H1 (cell line): ENCODE data around the gene MRPS6. TPM values are rescaled to one million over a fixed set of nuclear protein-coding genes. Genes with fewer than 3 reads are reported as not detected.

Experiments used
- CTCF ChIA-PET: fragments of 300-600 bp; sonication (Branson Sonifier 250); formaldehyde crosslinking; loops from one replicate; lab custom pipeline; 2021; ENCODE audit not compliant: partially characterized antibody; lab: Charles Lee
- POLR2A ChIA-PET: fragments of 300-600 bp; sonication (Branson Sonifier 250); formaldehyde crosslinking; loops from one replicate; lab custom pipeline; 2021; ENCODE audit warnings: inconsistent platforms; ENCODE audit not compliant: partially characterized antibody; lab: Charles Lee
- DNase-seq, 2 experiments: peaks; one replicate each; pipeline versions ENCODE4 v3.0.0 to v3.0.0-alpha.2; 2010 to 2022; ENCODE audit warnings: low spot score in 2 of 2, low read depth in 1 of 2, mixed read lengths in 1 of 2
- FAIRE-seq: peaks from 2 replicates; lab custom pipeline; 2011; peaks lifted over from hg19 to GRCh38; lab: Jason Lieb, UNC
- H2AFZ ChIP-seq: 2 replicates; pipeline ENCODE4 v1.8.1; 2012; ENCODE audit warnings: low read length, inconsistent platforms
- H2AK5ac ChIP-seq: 2 replicates; pipeline ENCODE4 v1.6.1; 2013; ENCODE audit warnings: low read depth, low read length
- H2BK120ac ChIP-seq: replicated peaks from 2 replicates; pipeline ENCODE3; 2013; ENCODE audit warnings: low read depth, low read length, inconsistent platforms
- H2BK12ac ChIP-seq: 2 replicates; pipeline ENCODE4 v1.6.1; 2013; ENCODE audit warnings: low read depth, low read length
- H2BK15ac ChIP-seq: 2 replicates; pipeline ENCODE4 v1.6.1; 2013; ENCODE audit warnings: low read length
- H2BK20ac ChIP-seq: 2 replicates; pipeline ENCODE4 v1.6.1; 2013; ENCODE audit warnings: low read length
- H2BK5ac ChIP-seq: 2 replicates; pipeline ENCODE4 v1.6.1; 2013; ENCODE audit warnings: low read depth, low read length
- H3K14ac ChIP-seq: 2 replicates; pipeline ENCODE4 v1.6.1; 2013; ENCODE audit warnings: inconsistent platforms; ENCODE audit not compliant: insufficient read length
- H3K18ac ChIP-seq: 2 replicates; pipeline ENCODE4 v1.6.1; 2013; ENCODE audit warnings: low read length; ENCODE audit errors: extremely low read depth
- H3K23ac ChIP-seq: 2 replicates; pipeline ENCODE4 v1.6.1; 2013; ENCODE audit warnings: inconsistent platforms; ENCODE audit not compliant: insufficient read length
- H3K23me2 ChIP-seq: 2 replicates; pipeline ENCODE4 v1.6.1; 2013; ENCODE audit warnings: low read depth, low read length
- H3K27ac ChIP-seq: 2 replicates; pipeline ENCODE4 v1.6.1; 2011; ENCODE audit warnings: low read depth, low read length, inconsistent platforms
- H3K27me3 ChIP-seq, 4 experiments: replicated peaks in 1 of 4; 1 replicate in 1 of 4; 2 replicates in 3 of 4; pipeline versions ENCODE4 v1.6.1 to v1.8.1; 2011 to 2013; ENCODE audit warnings: low read length in 3 of 4, mild to moderate bottlenecking in 3 of 4, inconsistent platforms in 2 of 4, mixed read lengths in 2 of 4, moderate library complexity in 1 of 4; ENCODE audit not compliant: control insufficient read depth in 3 of 4, insufficient read depth in 3 of 4; ENCODE audit errors: extremely low read depth in 1 of 4
- H3K36me3 ChIP-seq, 4 experiments: 2 replicates each; pipeline versions ENCODE4 v1.6.1 to v1.8.1; 2011 to 2013; ENCODE audit warnings: mild to moderate bottlenecking in 4 of 4, low read length in 3 of 4, moderate library complexity in 2 of 4, control low read depth in 1 of 4, inconsistent platforms in 1 of 4; ENCODE audit not compliant: insufficient read depth in 4 of 4, control insufficient read depth in 2 of 4
- H3K4ac ChIP-seq: replicated peaks from 2 replicates; pipeline ENCODE3; 2013; ENCODE audit warnings: low read length, low read depth, mixed read lengths, inconsistent platforms; ENCODE audit not compliant: insufficient read length
- H3K4me1 ChIP-seq, 4 experiments: replicated peaks in 1 of 4; 1 replicate in 1 of 4; 2 replicates in 3 of 4; pipeline versions ENCODE4 v1.6.1 to v1.8.1; 2011 to 2013; ENCODE audit warnings: low read length in 3 of 4, inconsistent platforms in 2 of 4, mixed read lengths in 1 of 4; ENCODE audit not compliant: insufficient read depth in 4 of 4, control insufficient read depth in 3 of 4
- H3K4me2 ChIP-seq, 2 experiments: 2 replicates each; pipeline versions ENCODE4 v1.6.1 to v1.8.1; 2011 to 2013; ENCODE audit warnings: low read depth in 2 of 2, low read length in 2 of 2, control low read depth in 1 of 2, inconsistent platforms in 1 of 2, mild to moderate bottlenecking in 1 of 2; ENCODE audit not compliant: insufficient read depth in 1 of 2
- H3K4me3 ChIP-seq, 4 experiments: fragments of 200-600, 300-600 bp in 1 of 4; sonication (generic), shearing (Covaris generic), sonication (Bioruptor Twin) in 1 of 4; 2 replicates each; pipeline versions ENCODE4 v1.5.1 to v1.8.1; 2011 to 2016; ENCODE audit warnings: low read length in 4 of 4, low read depth in 3 of 4, control low read depth in 2 of 4, inconsistent platforms in 2 of 4, mild to moderate bottlenecking in 2 of 4, mixed read lengths in 1 of 4, moderate library complexity in 1 of 4; ENCODE audit not compliant: insufficient read depth in 2 of 4; ENCODE audit errors: extremely low read depth in 1 of 4
- H3K56ac ChIP-seq: replicated peaks from 2 replicates; pipeline ENCODE3; 2013; ENCODE audit warnings: low read depth, mild to moderate bottlenecking, mixed read lengths, low read length, inconsistent platforms; ENCODE audit not compliant: insufficient read length
- H3K79me1 ChIP-seq: 2 replicates; pipeline ENCODE4 v1.6.1; 2013; ENCODE audit warnings: low read depth, low read length, control low read depth
- H3K79me2 ChIP-seq, 2 experiments: 2 replicates each; pipeline versions ENCODE4 v1.6.1 to v1.8.1; 2012 to 2013; ENCODE audit warnings: low read length in 2 of 2, mild to moderate bottlenecking in 2 of 2, inconsistent platforms in 1 of 2; ENCODE audit not compliant: insufficient read depth in 2 of 2, control insufficient read depth in 1 of 2
- H3K9ac ChIP-seq, 4 experiments: replicated peaks in 1 of 4; 1 replicate in 1 of 4; 2 replicates in 3 of 4; pipeline versions ENCODE4 v1.6.1 to v1.8.1; 2011 to 2013; ENCODE audit warnings: low read depth in 3 of 4, low read length in 3 of 4, control low read depth in 2 of 4, mild to moderate bottlenecking in 2 of 4, moderate library complexity in 2 of 4, inconsistent platforms in 1 of 4; ENCODE audit errors: extremely low read depth in 1 of 4
- H3K9me3 ChIP-seq, 2 experiments: 2 replicates each; pipeline versions ENCODE4 v1.6.1 to v1.8.1; 2012 to 2013; ENCODE audit warnings: mild to moderate bottlenecking in 2 of 2, moderate library complexity in 2 of 2, control low read depth in 1 of 2, inconsistent platforms in 1 of 2, low read depth in 1 of 2, low read length in 1 of 2, mixed read lengths in 1 of 2; ENCODE audit not compliant: insufficient read depth in 2 of 2
- H4K20me1 ChIP-seq, 2 experiments: replicated peaks in 1 of 2; 2 replicates each; pipeline versions ENCODE3 to v1.8.1; 2011 to 2013; ENCODE audit warnings: inconsistent platforms in 2 of 2, low read length in 2 of 2, mild to moderate bottlenecking in 1 of 2; ENCODE audit not compliant: insufficient read depth in 2 of 2, control insufficient read depth in 1 of 2
- H4K5ac ChIP-seq: 2 replicates; pipeline ENCODE4 v1.6.1; 2013; ENCODE audit warnings: low read length, low read depth, mixed read lengths, inconsistent platforms; ENCODE audit not compliant: insufficient read length
- H4K8ac ChIP-seq: 2 replicates; pipeline ENCODE4 v1.8.0; 2013; ENCODE audit warnings: mild to moderate bottlenecking, moderate library complexity, low read length, inconsistent platforms; ENCODE audit not compliant: insufficient read depth; ENCODE audit errors: extremely low read depth
- H4K91ac ChIP-seq: replicated peaks from 2 replicates; pipeline ENCODE3; 2013; ENCODE audit warnings: low read length, mixed read lengths, inconsistent platforms; ENCODE audit not compliant: insufficient read length
- BRCA1 ChIP-seq: IDR thresholded peaks from 2 replicates; pipeline ENCODE4 v1.6.1; 2012; ENCODE audit warnings: low read depth, low read length, improper control_type of control experiment
- RNF2 ChIP-seq: fragments of 200-900, 300-1000 bp; sonication (generic); IDR thresholded peaks from 2 replicates; pipeline ENCODE4 v1.7.1; 2016; ENCODE audit warnings: borderline replicate concordance, low read depth, mild to moderate bottlenecking, antibody characterized with exemption, low read length; ENCODE audit not compliant: poor library complexity, severe bottlenecking; ENCODE audit errors: missing control alignments
- SIX5 ChIP-seq: IDR thresholded peaks from 2 replicates; pipeline ENCODE4 v1.6.1; 2011; ENCODE audit warnings: mild to moderate bottlenecking, low read depth, low read length
- SUZ12 ChIP-seq: fragments of 200-600 bp; sonication (generic); IDR thresholded peaks from 2 replicates; pipeline ENCODE4 v1.6.1; 2012; ENCODE audit warnings: mild to moderate bottlenecking, inconsistent platforms, low read length, moderate library complexity, mixed read lengths
- WGBS, 2 experiments: shearing (Covaris generic) in 1 of 2; methylation state at CpG; one replicate each; pipeline versions ENCODE4 v1.1.6 to v1.1.7; 2013 to 2015; ENCODE audit warnings: low lambda C conversion rate in 2 of 2, mixed read lengths in 2 of 2, inconsistent platforms in 1 of 2, low coverage in 1 of 2, missing lambda C conversion rate in 1 of 2; ENCODE audit not compliant: insufficient replicate concordance in 2 of 2, insufficient coverage in 1 of 2, insufficient read length in 1 of 2; ENCODE audit errors: extremely low coverage in 1 of 2, missing lambda C conversion rate in 1 of 2; 5-methylcytosine and 5-hydroxymethylcytosine counted together
- polyA plus RNA-seq, 7 experiments: library from polyadenylated mRNA; depleted of rRNA in 3 of 7; stranded (reverse) in 5 of 7; unstranded in 2 of 7; fragments of >200 nt in 5 of 7; fragments of 200-250 nt in 2 of 7; gene quantifications; 1 replicate in 5 of 7; 2 replicates in 1 of 7; 4 replicates in 1 of 7; pipeline versions ENCODE4 v1.2.1 to v1.2.3, GENCODE V29; 2011 to 2013; ENCODE audit warnings: missing spikeins in 2 of 7, mixed read lengths in 2 of 7
- total RNA-seq: library from RNA; stranded (reverse); fragmentation: NEBNext Ultra II Directional; extraction: Animal tissue kit (Norgen Biotek cat#: 25700); gene quantifications from 2 replicates; pipeline ENCODE4 v1.2.1, GENCODE V29; 2021

The MRPS6 gene
- total and polyA plus RNA-seq, 2 of the 8 experiments (the other 6 are each of a cell fraction or from before 2014, with no cell fraction given), result 62.7 to 156 TPM

DNA sequence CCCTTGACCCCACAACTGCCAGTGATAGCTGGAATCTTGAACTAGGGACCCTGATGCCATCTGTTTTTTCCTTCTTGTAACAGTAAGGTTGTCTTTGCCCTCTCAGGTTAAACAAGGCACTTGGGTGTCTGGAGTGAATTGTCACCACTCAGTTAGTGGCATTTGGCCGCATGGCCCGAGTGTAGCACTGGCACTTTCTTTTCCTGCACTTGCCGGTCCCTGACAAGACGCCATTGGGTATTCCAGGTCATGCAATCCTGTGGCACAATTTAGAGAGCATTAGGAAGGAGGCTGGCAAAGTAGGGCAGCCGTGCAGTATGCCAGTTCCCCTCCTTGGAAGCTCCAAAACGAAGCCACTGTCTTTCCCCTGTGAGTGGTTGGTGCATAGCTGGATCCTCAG, 70.8 kb downstream of the MRPS6 start:
- H3K4me2 ChIP-seq, result no peak overlapping the region
- H4K20me1 ChIP-seq, result peaks cover 0 to 3% of the 10 kb centered on the region in 2 experiments
- H3K14ac ChIP-seq, result no peak overlapping the region
- no peak overlapping the region for H4K5ac ChIP-seq
- no peak overlapping the region for H3K4ac ChIP-seq
- no peak overlapping the region for H2BK5ac ChIP-seq
- H4K91ac ChIP-seq, result no peak overlapping the region
- no peak overlapping the region for H2AK5ac ChIP-seq
- H3K27ac ChIP-seq, result no peak overlapping the region
- H3K23ac ChIP-seq, result no peak overlapping the region
- peaks cover 3 to 32% (median 20%) of the 10 kb centered on the region in 4 experiments; a peak in 7 of 8 replicates for H3K36me3 ChIP-seq
- 91% methylated on average over 6 of the region's 6 CpGs; no CpG with 5 or more reads in 1 of the 2 experiments for WGBS, 2 experiments
- H2BK12ac ChIP-seq, result no peak overlapping the region
- no peak overlapping the region for H2AFZ ChIP-seq
- H3K79me1 ChIP-seq, result peaks cover 8% of the 10 kb centered on the region
- CTCF ChIA-PET, result interaction anchor here (1.0 to 1.3 kb wide), 2 partner anchors 9 to 220 kb away, joined by 3 to 4 read pairs; no protein-coding TSS in a partner anchor
- peaks cover 0 to 32% of the 10 kb centered on the region in 2 experiments; a peak in 2 of 4 replicates for H3K79me2 ChIP-seq
- H3K23me2 ChIP-seq, result no peaks in the 10 kb centered on the region
- FAIRE-seq (no peak), DNase-seq (no peak)
- H3K56ac ChIP-seq, result no peak overlapping the region
- POLR2A ChIA-PET, result no interaction called here
- no peak overlapping the region for H2BK15ac ChIP-seq
- H3K9me3 ChIP-seq, result peaks cover 17 to 22% of the 10 kb centered on the region in 2 experiments
- no peak overlapping the region for H4K8ac ChIP-seq
- no peak overlapping the region for H3K18ac ChIP-seq
- H3K9ac ChIP-seq, result no peak overlapping the region
- H3K4me3 ChIP-seq, result no peak overlapping the region
- H3K4me1 ChIP-seq, result no peaks in the 10 kb centered on the region
- H2BK20ac ChIP-seq, result no peak overlapping the region
- H2BK120ac ChIP-seq, result no peak overlapping the region
- H3K27me3 ChIP-seq, result no peaks in the 10 kb centered on the region
- TF ChIP-seq SIX5 (no peak), SUZ12 (no peak), BRCA1 (no peak), RNF2 (no peak)
